ENCODE measurements around the gene ZNF581.

ZNF581 gene

GRCh38 chr19:55673465-55673864 lies 30.0 kb downstream of the ZNF581 start:
- Histone ChIP-seq H3K36me3 (replicated peaks) (peaks cover 50% of the 10 kb centered on the region), H3K9me3 (no peaks in the 10 kb centered on the region), H3K27me3 (ENCODE audit: low read depth) (no peaks in the 10 kb centered on the region), H3K4me1 (peaks cover 6% of the 10 kb centered on the region), H3K4me3 (no peak overlapping the region)
- DNase-seq (ENCODE audit: low spot score in 2 of 2), result no peak
- in situ Hi-C loops (cut with MboI; ENCODE audit: low sequenced_read_pairs), result loop anchor here (25.0 kb wide), 2 partner anchors 1211 to 1486 kb away; partner anchors contain the start of genes CDC42EP5, LENG9, MBOAT7 and TSEN34

- DNase-seq (ENCODE audit: low spot score in 2 of 2), result no peak
- H3K4me3 ChIP-seq, result no peak overlapping the region; the same call in 1 of the 2 replicates
- H3K4me1 ChIP-seq, result peaks cover 6% of the 10 kb centered on the region
- H3K27me3 ChIP-seq (ENCODE audit: low read depth), result no peaks in the 10 kb centered on the region
- H3K9me3 ChIP-seq, result no peaks in the 10 kb centered on the region
- H3K36me3 ChIP-seq (replicated peaks), result peaks cover 48% of the 10 kb centered on the region
- in situ Hi-C loops (cut with MboI; ENCODE audit: low sequenced_read_pairs), result loop anchor here (25.0 kb wide), 2 partner anchors 1212 to 1487 kb away; partner anchors contain the start of genes CDC42EP5, LENG9, MBOAT7 and TSEN34
Measured at GRCh38 chr19:55673889-55674288, 30.4 kb downstream of the ZNF581 start.

- no peak for DNase-seq (ENCODE audit: low spot score in 2 of 2)
- in situ Hi-C loops (cut with MboI; ENCODE audit: low sequenced_read_pairs), result loop anchor here (25.0 kb wide), 2 partner anchors 1212 to 1487 kb away; partner anchors contain the start of genes CDC42EP5, LENG9, MBOAT7 and TSEN34
- no peaks in the 10 kb centered on the region for H3K9me3 ChIP-seq
- H3K36me3 ChIP-seq (replicated peaks), result peaks cover 49% of the 10 kb centered on the region
- peak overlapping the region; percentile 71 for H3K4me3 ChIP-seq
- H3K27me3 ChIP-seq (ENCODE audit: low read depth), result no peaks in the 10 kb centered on the region
- H3K4me1 ChIP-seq, result peaks cover 6% of the 10 kb centered on the region
Measured at GRCh38 chr19:55674459-55674840, 31.0 kb downstream of the ZNF581 start.

GRCh38 chr19:55674841-55675660 lies 31.6 kb downstream of the ZNF581 start, which contains the start of gene EPN1:
TSS of gene EPN1 (plus strand) at chr19:55675226. CDS start at chr19:55678628, 3,402 bp downstream.
- peak within 1 kb of the TSS; percentile 71 for H3K4me3 ChIP-seq
- DNase-seq (ENCODE audit: low spot score in 2 of 2), result peak; percentile 85 to 98
- peaks cover 6% of the 10 kb centered on the region for H3K4me1 ChIP-seq
- in situ Hi-C loops (cut with MboI; ENCODE audit: low sequenced_read_pairs), result loop anchor here (25.0 kb wide), 2 partner anchors 1213 to 1488 kb away; partner anchors contain the start of genes CDC42EP5, LENG9, MBOAT7 and TSEN34
- H3K27me3 ChIP-seq (ENCODE audit: low read depth), result no peaks in the 10 kb centered on the region
- peaks cover 49% of the 10 kb centered on the region for H3K36me3 ChIP-seq (replicated peaks)
- H3K9me3 ChIP-seq, result no peaks in the 10 kb centered on the region

- in situ Hi-C loops (cut with MboI; ENCODE audit: low sequenced_read_pairs), result no loop called here
Measured at GRCh38 chr19:55675661-55676354, 32.4 kb downstream of the ZNF581 start.

GRCh38 chr19:55676383-55676782 lies 32.9 kb downstream of the ZNF581 start:
- no peak for DNase-seq (ENCODE audit: low spot score in 2 of 2)
- in situ Hi-C loops (cut with MboI; ENCODE audit: low sequenced_read_pairs), result no loop called here
- peak overlapping the region; percentile 71 for H3K4me3 ChIP-seq
- peaks cover 53% of the 10 kb centered on the region for H3K36me3 ChIP-seq (replicated peaks)
- no peaks in the 10 kb centered on the region for H3K27me3 ChIP-seq (ENCODE audit: low read depth)
- no peaks in the 10 kb centered on the region for H3K9me3 ChIP-seq
- H3K4me1 ChIP-seq, result peaks cover 6% of the 10 kb centered on the region

More at GRCh38 chr19:55675661-55676354, 32.4 kb downstream of the ZNF581 start:
- Histone ChIP-seq H3K27me3 (ENCODE audit: low read depth) (no peaks in the 10 kb centered on the region), H3K9me3 (no peaks in the 10 kb centered on the region), H3K4me1 (peaks cover 6% of the 10 kb centered on the region), H3K4me3 (peak overlapping the region; percentile 71), H3K36me3 (replicated peaks) (peaks cover 52% of the 10 kb centered on the region)
- no peak for DNase-seq (ENCODE audit: low spot score in 2 of 2)

- H3K36me3 ChIP-seq (replicated peaks), result peaks cover 56% of the 10 kb centered on the region
- in situ Hi-C loops (cut with MboI; ENCODE audit: low sequenced_read_pairs), result no loop called here
- H3K27me3 ChIP-seq (ENCODE audit: low read depth), result no peaks in the 10 kb centered on the region
- no peaks in the 10 kb centered on the region for H3K9me3 ChIP-seq
- DNase-seq (ENCODE audit: low spot score in 2 of 2), result no peak
- H3K4me1 ChIP-seq, result peaks cover 6% of the 10 kb centered on the region
- no peak overlapping the region for H3K4me3 ChIP-seq
Measured at GRCh38 chr19:55676889-55677505, 33.5 kb downstream of the ZNF581 start.

- peaks cover 6% of the 10 kb centered on the region; the same call in 1 of the 2 replicates for H3K4me1 ChIP-seq
- H3K9me3 ChIP-seq, result no peaks in the 10 kb centered on the region
- no peaks in the 10 kb centered on the region for H3K27me3 ChIP-seq (ENCODE audit: low read depth)
- in situ Hi-C loops (cut with MboI; ENCODE audit: low sequenced_read_pairs), result no loop called here
- no peak overlapping the region for H3K4me3 ChIP-seq
- no peak for DNase-seq (ENCODE audit: low spot score in 2 of 2)
- H3K36me3 ChIP-seq (replicated peaks), result peaks cover 57% of the 10 kb centered on the region
Measured at GRCh38 chr19:55677572-55678028, 34.2 kb downstream of the ZNF581 start.

GRCh38 chr19:55678121-55678671 lies 34.7 kb downstream of the ZNF581 start:
- H3K36me3 ChIP-seq (replicated peaks), result peaks cover 58% of the 10 kb centered on the region
- in situ Hi-C loops (cut with MboI; ENCODE audit: low sequenced_read_pairs), result no loop called here
- no peak for DNase-seq (ENCODE audit: low spot score in 2 of 2)
- H3K4me1 ChIP-seq, result peaks cover 6% of the 10 kb centered on the region; the same call in 1 of the 2 replicates
- no peaks in the 10 kb centered on the region for H3K9me3 ChIP-seq
- H3K4me3 ChIP-seq, result no peak overlapping the region
- H3K27me3 ChIP-seq (ENCODE audit: low read depth), result no peaks in the 10 kb centered on the region

GRCh38 chr19:55679343-55680257 lies 36.2 kb downstream of the ZNF581 start:
- no peaks in the 10 kb centered on the region for H3K4me1 ChIP-seq
- in situ Hi-C loops (cut with MboI; ENCODE audit: low sequenced_read_pairs), result no loop called here
- DNase-seq (ENCODE audit: low spot score in 2 of 2), result no peak

GRCh38 chr19:55680339-55681130 lies 37.1 kb downstream of the ZNF581 start:
- Histone ChIP-seq H3K27me3 (ENCODE audit: low read depth) (no peaks in the 10 kb centered on the region), H3K9me3 (no peaks in the 10 kb centered on the region), H3K36me3 (replicated peaks) (peaks cover 59% of the 10 kb centered on the region), H3K4me3 (no peak overlapping the region), H3K4me1 (no peaks in the 10 kb centered on the region)
- in situ Hi-C loops (cut with MboI; ENCODE audit: low sequenced_read_pairs), result no loop called here
- no peak for DNase-seq (ENCODE audit: low spot score in 2 of 2)

More at GRCh38 chr19:55679343-55680257, 36.2 kb downstream of the ZNF581 start:
- Histone ChIP-seq H3K4me3 (no peak overlapping the region), H3K9me3 (no peaks in the 10 kb centered on the region), H3K36me3 (replicated peaks) (peaks cover 55% of the 10 kb centered on the region), H3K27me3 (ENCODE audit: low read depth) (no peaks in the 10 kb centered on the region)

Data from HAP-1 (cell line).